ENCODE measurements around the gene ANKRD30A.

DNA sequence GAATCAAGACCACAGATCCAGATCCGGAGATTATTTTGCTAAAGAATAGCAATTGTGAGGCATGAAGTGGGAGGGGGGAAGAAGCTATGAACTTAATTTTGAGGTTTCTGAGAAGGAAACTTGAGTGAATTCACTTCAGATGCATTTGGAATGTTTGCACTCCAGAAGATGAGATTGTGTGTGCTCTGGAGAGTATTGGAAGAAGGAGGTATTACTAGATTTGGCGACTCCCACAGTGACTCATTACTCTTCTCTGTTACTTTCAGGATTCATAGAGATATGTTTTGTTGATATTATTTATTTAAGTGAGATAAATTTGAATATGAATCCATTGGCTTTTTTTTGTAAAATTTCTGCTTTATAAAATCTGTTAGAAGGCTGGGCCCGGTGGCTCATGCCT lies 80.7 kb downstream of the ANKRD30A start:
- TF ChIP-seq CTCF (IDR thresholded peaks at IDR 0.05), result no peak
- no peak for TF ChIP-seq POLR2A (IDR thresholded peaks at IDR 0.05)

All from esophagus squamous epithelium (tissue), 4 donors.